ENCODE measurements around the gene TAF13.

TAF13 gene

DNA sequence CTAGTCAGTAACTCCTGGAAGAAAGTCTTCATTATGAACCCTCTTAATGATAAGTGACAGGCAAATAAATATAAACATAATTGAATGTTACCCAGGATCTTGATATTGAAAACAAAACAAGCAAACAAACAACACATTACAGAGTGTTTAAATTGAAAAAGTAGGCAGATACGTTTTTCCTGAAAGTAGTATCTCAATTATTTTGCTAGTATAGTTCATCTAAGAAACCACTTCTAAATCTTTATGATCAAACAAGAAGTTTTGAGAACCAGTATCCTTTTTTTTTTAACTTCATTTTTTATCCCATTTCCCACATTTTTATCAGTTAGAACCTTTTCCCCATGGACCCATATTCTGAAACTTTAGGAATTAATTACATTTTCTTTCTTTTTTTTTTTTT, 30.2 kb downstream of the TAF13 start:
- TF ChIP-seq, protein P1, sequence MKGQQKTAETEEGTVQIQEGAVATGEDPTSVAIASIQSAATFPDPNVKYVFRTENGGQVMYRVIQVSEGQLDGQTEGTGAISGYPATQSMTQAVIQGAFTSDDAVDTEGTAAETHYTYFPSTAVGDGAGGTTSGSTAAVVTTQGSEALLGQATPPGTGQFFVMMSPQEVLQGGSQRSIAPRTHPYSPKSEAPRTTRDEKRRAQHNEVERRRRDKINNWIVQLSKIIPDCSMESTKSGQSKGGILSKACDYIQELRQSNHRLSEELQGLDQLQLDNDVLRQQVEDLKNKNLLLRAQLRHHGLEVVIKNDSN (IDR thresholded peaks at IDR 0.05): no peak
- TF ChIP-seq, protein P2, sequence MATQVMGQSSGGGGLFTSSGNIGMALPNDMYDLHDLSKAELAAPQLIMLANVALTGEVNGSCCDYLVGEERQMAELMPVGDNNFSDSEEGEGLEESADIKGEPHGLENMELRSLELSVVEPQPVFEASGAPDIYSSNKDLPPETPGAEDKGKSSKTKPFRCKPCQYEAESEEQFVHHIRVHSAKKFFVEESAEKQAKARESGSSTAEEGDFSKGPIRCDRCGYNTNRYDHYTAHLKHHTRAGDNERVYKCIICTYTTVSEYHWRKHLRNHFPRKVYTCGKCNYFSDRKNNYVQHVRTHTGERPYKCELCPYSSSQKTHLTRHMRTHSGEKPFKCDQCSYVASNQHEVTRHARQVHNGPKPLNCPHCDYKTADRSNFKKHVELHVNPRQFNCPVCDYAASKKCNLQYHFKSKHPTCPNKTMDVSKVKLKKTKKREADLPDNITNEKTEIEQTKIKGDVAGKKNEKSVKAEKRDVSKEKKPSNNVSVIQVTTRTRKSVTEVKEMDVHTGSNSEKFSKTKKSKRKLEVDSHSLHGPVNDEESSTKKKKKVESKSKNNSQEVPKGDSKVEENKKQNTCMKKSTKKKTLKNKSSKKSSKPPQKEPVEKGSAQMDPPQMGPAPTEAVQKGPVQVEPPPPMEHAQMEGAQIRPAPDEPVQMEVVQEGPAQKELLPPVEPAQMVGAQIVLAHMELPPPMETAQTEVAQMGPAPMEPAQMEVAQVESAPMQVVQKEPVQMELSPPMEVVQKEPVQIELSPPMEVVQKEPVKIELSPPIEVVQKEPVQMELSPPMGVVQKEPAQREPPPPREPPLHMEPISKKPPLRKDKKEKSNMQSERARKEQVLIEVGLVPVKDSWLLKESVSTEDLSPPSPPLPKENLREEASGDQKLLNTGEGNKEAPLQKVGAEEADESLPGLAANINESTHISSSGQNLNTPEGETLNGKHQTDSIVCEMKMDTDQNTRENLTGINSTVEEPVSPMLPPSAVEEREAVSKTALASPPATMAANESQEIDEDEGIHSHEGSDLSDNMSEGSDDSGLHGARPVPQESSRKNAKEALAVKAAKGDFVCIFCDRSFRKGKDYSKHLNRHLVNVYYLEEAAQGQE (IDR thresholded peaks at IDR 0.05; ENCODE audit: low read depth): no peak
- TF ChIP-seq NFIC (IDR thresholded peaks at IDR 0.05): no peak
- TF ChIP-seq CEBPB (IDR thresholded peaks at IDR 0.05): no peak
- no peak for TF ChIP-seq FOXM1 (IDR thresholded peaks at IDR 0.05; ENCODE audit: borderline replicate concordance, low read depth)
- TF ChIP-seq CREB1 (IDR thresholded peaks at IDR 0.05; ENCODE audit: low read depth): no peak
- no peak for TF ChIP-seq YY1 (IDR thresholded peaks at IDR 0.05; ENCODE audit: low read depth)
- TF ChIP-seq TAF1 (IDR thresholded peaks at IDR 0.05; ENCODE audit: low read depth): no peak
- TF ChIP-seq ZBTB7A (IDR thresholded peaks at IDR 0.05; ENCODE audit: low read depth): no peak
- no peak for TF ChIP-seq EP300 (IDR thresholded peaks at IDR 0.05; ENCODE audit: borderline replicate concordance)
- TF ChIP-seq RAD21 (IDR thresholded peaks at IDR 0.05; ENCODE audit: low read depth): no peak
- TF ChIP-seq TCF12 (IDR thresholded peaks at IDR 0.05; ENCODE audit: low read depth): no peak

DNA sequence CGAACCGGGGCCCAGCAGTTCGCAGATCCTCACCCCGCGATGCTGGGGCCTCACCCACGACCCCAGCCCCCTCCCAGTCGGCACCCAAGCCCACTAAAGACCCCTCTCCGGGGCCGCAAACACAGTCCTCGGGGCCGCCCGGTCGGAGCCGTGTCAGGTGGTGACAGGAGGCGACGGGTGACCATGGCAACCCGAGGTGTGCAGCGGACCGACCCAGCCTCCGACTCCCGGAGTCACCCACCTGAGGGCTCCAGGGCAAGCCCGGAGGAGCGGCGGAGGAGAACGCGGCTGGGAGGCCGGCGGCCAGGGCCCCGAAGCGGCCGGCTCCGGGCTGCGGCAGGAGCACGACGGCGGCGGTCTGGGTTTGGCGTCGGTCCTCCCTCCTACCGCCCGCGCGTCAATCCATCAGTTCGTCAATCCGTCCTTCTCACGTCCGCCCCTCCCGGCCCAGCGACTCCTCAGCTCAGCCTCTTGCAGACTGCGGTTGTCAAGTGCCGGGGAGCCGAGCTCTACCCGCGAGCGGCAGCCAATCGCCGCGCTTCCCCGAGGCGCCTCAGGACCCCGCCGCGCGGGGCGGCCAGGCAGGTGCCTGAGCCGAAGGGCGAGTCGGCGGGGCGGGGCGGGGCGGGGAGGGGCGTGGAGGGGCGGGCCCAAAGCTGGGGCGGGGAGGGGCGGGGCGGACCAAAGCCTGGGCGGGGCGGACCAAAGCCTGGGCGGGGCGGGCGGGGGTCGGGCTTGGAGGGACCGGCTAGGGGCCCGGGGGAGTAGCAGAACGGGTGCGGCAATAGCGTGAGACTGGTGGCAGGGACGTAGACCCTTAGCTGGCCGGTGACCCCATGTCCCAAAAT, 34.0 kb downstream of the TAF13 start, which contains the start of gene WDR47:
TSS of gene WDR47 (minus strand) at position 482 of the 848 bp plus-strand sequence. CDS start 18,590 bp downstream, outside the sequence.
- TF ChIP-seq, protein P3, sequence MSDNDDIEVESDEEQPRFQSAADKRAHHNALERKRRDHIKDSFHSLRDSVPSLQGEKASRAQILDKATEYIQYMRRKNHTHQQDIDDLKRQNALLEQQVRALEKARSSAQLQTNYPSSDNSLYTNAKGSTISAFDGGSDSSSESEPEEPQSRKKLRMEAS (IDR thresholded peaks at IDR 0.05): peak; percentile 32; the same call in 1 of the 2 replicates
- TF ChIP-seq ZBTB7A (IDR thresholded peaks at IDR 0.05; ENCODE audit: low read depth) (peak; percentile 86), YY1 (IDR thresholded peaks at IDR 0.05; ENCODE audit: low read depth) (no peak; the same call in 1 of the 2 replicates), TCF12 (IDR thresholded peaks at IDR 0.05; ENCODE audit: low read depth) (peak; percentile 50; the same call in 1 of the 2 replicates), RAD21 (IDR thresholded peaks at IDR 0.05; ENCODE audit: low read depth) (no peak; the same call in 1 of the 2 replicates), EGR1 (IDR thresholded peaks at IDR 0.05) (0 out of 2 replicates have a peak, but pooled peaks have one; percentile 18), TAF1 (IDR thresholded peaks at IDR 0.05; ENCODE audit: low read depth) (peak; percentile 93)
- TF ChIP-seq, protein P1 (IDR thresholded peaks at IDR 0.05): 0 out of 2 replicates have a peak, but pooled peaks have one; percentile 14

DNA sequence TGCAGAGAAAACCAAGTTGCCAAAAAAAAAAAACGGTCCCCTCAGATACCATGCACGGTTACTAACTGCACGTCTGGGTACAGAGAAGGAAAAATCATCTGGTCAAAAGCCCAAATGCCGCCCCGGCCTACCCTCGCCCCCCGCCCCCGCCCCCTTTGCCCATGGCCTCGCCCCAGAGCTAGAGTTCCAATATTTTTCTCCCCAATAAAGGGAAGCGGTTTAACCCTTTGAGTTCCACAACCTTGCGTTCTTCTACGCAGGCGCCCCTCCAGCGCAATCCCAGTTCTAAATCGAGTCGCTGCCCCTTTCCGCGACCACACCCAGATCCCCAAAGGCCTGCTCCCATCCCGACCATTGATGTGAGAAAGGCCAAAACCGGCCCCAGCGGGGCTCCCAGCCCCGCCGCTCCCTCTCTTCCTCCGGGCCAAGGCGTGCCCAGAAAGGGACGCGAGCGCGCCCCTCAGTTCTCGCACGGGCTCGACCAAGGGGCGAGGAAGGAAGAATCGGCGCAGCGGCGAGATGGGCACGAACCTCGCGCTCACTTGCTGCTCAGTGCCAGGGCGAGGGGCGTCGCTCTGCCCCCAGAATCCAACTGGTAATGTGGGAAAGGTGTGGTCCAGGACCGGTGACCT, 34.7 kb downstream of the TAF13 start:
- no peak for TF ChIP-seq TAF1 (IDR thresholded peaks at IDR 0.05; ENCODE audit: low read depth)
- no peak for TF ChIP-seq RAD21 (IDR thresholded peaks at IDR 0.05; ENCODE audit: low read depth)
- TF ChIP-seq CEBPB (IDR thresholded peaks at IDR 0.05): no peak
- TF ChIP-seq EP300 (IDR thresholded peaks at IDR 0.05; ENCODE audit: borderline replicate concordance): no peak
- no peak for TF ChIP-seq ZBTB7A (IDR thresholded peaks at IDR 0.05; ENCODE audit: low read depth)
- TF ChIP-seq, protein P2 (IDR thresholded peaks at IDR 0.05; ENCODE audit: low read depth): no peak
- TF ChIP-seq, protein P1 (IDR thresholded peaks at IDR 0.05): no peak
- TF ChIP-seq TCF12 (IDR thresholded peaks at IDR 0.05; ENCODE audit: low read depth): no peak
- no peak for TF ChIP-seq FOXM1 (IDR thresholded peaks at IDR 0.05; ENCODE audit: borderline replicate concordance, low read depth)
- no peak for TF ChIP-seq YY1 (IDR thresholded peaks at IDR 0.05; ENCODE audit: low read depth)
- no peak for TF ChIP-seq EGR1 (IDR thresholded peaks at IDR 0.05)
- TF ChIP-seq NFIC (IDR thresholded peaks at IDR 0.05): no peak
- TF ChIP-seq, protein P3 (IDR thresholded peaks at IDR 0.05): no peak
- TF ChIP-seq TEAD4 (IDR thresholded peaks at IDR 0.05): no peak
- no peak for TF ChIP-seq CREB1 (IDR thresholded peaks at IDR 0.05; ENCODE audit: low read depth)

DNA sequence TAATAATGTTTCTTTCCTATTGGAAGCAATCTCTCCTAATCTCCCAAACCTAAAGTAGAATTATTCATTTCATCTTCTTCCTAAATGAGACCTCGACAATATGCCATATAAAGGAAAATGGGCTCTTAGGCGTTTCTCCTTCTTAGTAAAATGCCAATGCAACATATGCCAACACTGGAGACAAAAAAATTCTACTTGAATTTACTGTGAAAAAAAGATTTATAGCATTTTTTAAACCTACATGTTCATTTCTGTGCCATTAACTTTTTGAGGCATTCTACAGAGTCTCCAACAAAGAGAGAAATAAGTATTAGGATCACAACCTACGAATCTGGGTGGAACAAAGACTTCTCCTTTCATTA, 35.2 kb downstream of the TAF13 start:
- no peak for TF ChIP-seq CEBPB (IDR thresholded peaks at IDR 0.05)

DNA sequence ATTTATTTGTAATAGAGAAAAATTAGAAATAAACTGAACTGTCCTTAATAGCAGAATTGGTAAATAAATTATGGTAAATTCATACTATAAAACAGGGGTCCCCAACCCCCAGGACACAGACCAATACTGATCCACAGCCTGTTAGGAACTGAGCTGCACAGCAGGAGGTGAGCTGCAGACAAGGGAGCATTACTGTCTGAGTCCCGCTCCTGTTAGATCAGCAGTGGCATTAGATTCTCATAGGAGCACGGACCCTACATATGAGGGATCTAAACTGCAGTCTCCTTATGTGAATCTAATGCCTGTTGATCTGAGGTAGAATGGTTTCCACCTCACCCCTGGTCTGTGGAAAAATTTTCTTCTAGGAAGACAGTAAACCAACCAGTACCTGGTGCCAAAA, 41.4 kb downstream of the TAF13 start:
- TF ChIP-seq, protein P3 (IDR thresholded peaks at IDR 0.05): no peak
- TF ChIP-seq, protein P2 (IDR thresholded peaks at IDR 0.05; ENCODE audit: low read depth): no peak
- TF ChIP-seq, protein P1 (IDR thresholded peaks at IDR 0.05): no peak
- TF ChIP-seq CEBPB (IDR thresholded peaks at IDR 0.05) (no peak), TCF12 (IDR thresholded peaks at IDR 0.05; ENCODE audit: low read depth) (no peak)
